Ovary (tissue), 9 donors: Measurements from ENCODE around the gene MSH3. TPM values are rescaled to one million over a fixed set of nuclear protein-coding genes. Genes with fewer than 3 reads are reported as not detected.
"Not testable (repeated sequence)": the region's sequence is repeated elsewhere in the genome, so short reads cannot be mapped to it uniquely, and the experiment has no call there.

Experiments
- DNase-seq, 5 donors: peaks; one replicate each; pipeline ENCODE4 v3.0.0-alpha.2; 2019 to 2020
- H3K27ac ChIP-seq, 2 donors: fragments of 200-600 bp; one replicate each; pipeline versions ENCODE4 v1.5.1 to v1.8.0; 2019 to 2022
- H3K27me3 ChIP-seq: fragments of 200-600 bp; one replicate; pipeline ENCODE4 v1.8.0; 2022
- H3K36me3 ChIP-seq: fragments of 200-600 bp; sonication (generic); one replicate; pipeline ENCODE4 v1.5.1; 2019
- H3K4me1 ChIP-seq: one replicate; pipeline ENCODE4 v1.8.1; 2013; ENCODE audit warnings: mild to moderate bottlenecking, moderate library complexity; ENCODE audit not compliant: insufficient read depth
- H3K4me3 ChIP-seq: fragments of 200-600 bp; sonication (generic); one replicate; pipeline ENCODE4 v1.5.1; 2017
- H3K9me3 ChIP-seq, 2 donors: fragments of 200-600 bp in 1 of 2; sonication (generic) in 1 of 2; one replicate each; pipeline versions ENCODE4 v1.5.1 to v1.8.1; 2013 to 2019; ENCODE audit warnings: mild to moderate bottlenecking in 1 of 2, moderate library complexity in 1 of 2
- EP300 ChIP-seq: sonication (generic); formaldehyde crosslinking; IDR thresholded peaks from one replicate; pipeline ENCODE4 v1.6.1; 2017; ENCODE audit warnings: antibody characterized with exemption
- POLR2A ChIP-seq: fragments of 450-650 bp; IDR thresholded peaks from one replicate; pipeline ENCODE4 v1.6.1; 2017; ENCODE audit warnings: antibody characterized with exemption, mild to moderate bottlenecking, moderate library complexity
- WGBS, 3 donors: extraction: QIAGEN DNeasy Blood & Tissue Kit in 1 of 3; methylation state at CpG; one replicate each; pipeline versions ENCODE4 v1.1.5 to v1.1.7; 2013 to 2017; 5-methylcytosine and 5-hydroxymethylcytosine counted together
- intact Hi-C, 4 donors: fragments of 100-400 bp; cut with DNase I; formaldehyde crosslinking; loops; one replicate each; pipeline versions ENCODE4 v1.11.0 to v1.15.1; 2022 to 2023
- polyA plus RNA-seq, 2 donors: library from polyadenylated mRNA; stranded (reverse); fragments of 200-250 nt in 1 of 2; fragments of 350-450 nt in 1 of 2; fragmentation: Illumina TruSeq in 1 of 2; extraction: RNeasy Lipid Tissue Mini Kit (QIAGEN cat#74804) in 1 of 2; gene quantifications; one replicate each; pipeline ENCODE4 v1.2.3, GENCODE V29; 2013 to 2014
- total RNA-seq, 7 donors: library from RNA; depleted of rRNA in 2 of 7; stranded (reverse); fragments of >200 nt in 2 of 7; fragmentation: NEBNext Ultra II Directional in 3 of 7; extraction: Animal tissue kit (Norgen Biotek cat#: 25700) in 3 of 7; gene quantifications; one replicate each; pipeline versions ENCODE4 v1.1.0 to v1.2.4, GENCODE V29; 2016 to 2023
- TF ChIP-seq, protein P1 (sequence below), 3 donors: fragments of 450-650 bp in 2 of 3; fragments of 200-600 bp in 1 of 3; IDR thresholded peaks; one replicate each; pipeline versions ENCODE4 v1.5.1 to v1.8.0; 2016 to 2022; ENCODE audit warnings: antibody characterized with exemption in 3 of 3, mild to moderate bottlenecking in 1 of 3
- donor health status: DM: no; HTN: no; CAD: no; lungs with moderate emphysema.
- donor health status: DM: no; HTN: no; CAD: no.
- donor health status: Bipolar disorder and iron deficiency.
- donor health status: DM: yes; HTN: yes; CAD: no.
- donor health status: DM: no; HTN: no; CAD: no.
- donor health status: DM: yes; HTN: yes; CAD: no.

Gene MSH3
- total and polyA plus RNA-seq, 9 donors = 5.1 to 17.0 (median 13.1) TPM

GRCh38 chr5:80816590-80816989, 162.1 kb downstream of the MSH3 start:
- Histone ChIP-seq H3K4me1 (no peaks in the 10 kb centered on the region), H3K9me3 (no peaks in the 10 kb centered on the region), H3K4me3 (no peak overlapping the region), H3K27ac (no peak overlapping the region), H3K27me3 (no peaks in the 10 kb centered on the region), H3K36me3 (no peaks in the 10 kb centered on the region)
- intact Hi-C loops = no loop called here
- 92 to 94% (median 94%) methylated on average over 3 of the region's 3 CpGs for WGBS, 3 donors
- TF ChIP-seq EP300 = no peak
- no peak for TF ChIP-seq POLR2A
- TF ChIP-seq, protein P1, sequence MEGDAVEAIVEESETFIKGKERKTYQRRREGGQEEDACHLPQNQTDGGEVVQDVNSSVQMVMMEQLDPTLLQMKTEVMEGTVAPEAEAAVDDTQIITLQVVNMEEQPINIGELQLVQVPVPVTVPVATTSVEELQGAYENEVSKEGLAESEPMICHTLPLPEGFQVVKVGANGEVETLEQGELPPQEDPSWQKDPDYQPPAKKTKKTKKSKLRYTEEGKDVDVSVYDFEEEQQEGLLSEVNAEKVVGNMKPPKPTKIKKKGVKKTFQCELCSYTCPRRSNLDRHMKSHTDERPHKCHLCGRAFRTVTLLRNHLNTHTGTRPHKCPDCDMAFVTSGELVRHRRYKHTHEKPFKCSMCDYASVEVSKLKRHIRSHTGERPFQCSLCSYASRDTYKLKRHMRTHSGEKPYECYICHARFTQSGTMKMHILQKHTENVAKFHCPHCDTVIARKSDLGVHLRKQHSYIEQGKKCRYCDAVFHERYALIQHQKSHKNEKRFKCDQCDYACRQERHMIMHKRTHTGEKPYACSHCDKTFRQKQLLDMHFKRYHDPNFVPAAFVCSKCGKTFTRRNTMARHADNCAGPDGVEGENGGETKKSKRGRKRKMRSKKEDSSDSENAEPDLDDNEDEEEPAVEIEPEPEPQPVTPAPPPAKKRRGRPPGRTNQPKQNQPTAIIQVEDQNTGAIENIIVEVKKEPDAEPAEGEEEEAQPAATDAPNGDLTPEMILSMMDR (IDR thresholded peaks at IDR 0.05) = no peak
- DNase-seq = no peak

DNA sequence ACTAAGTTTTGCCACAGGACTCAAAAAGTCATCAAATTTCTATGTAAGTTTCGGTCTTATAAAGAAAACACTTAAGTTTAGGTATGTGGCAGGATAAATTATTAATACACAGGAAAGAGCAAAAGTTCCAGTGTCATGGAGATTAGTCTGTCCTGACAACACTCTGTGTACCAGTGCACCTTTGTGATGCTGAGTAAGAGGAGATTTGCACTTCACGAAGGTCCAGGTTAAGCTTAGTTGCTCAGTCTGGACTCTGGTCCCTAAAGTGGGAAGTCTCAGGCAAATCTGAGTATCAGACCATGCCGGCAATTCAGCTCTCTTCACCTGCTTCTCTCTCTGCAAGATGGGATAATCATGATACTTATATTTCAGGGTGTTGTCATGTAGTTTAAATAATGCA, 166.2 kb downstream of the MSH3 start:
- TF ChIP-seq, protein P1 (IDR thresholded peaks at IDR 0.05) = no peak
- TF ChIP-seq EP300 = no peak
- TF ChIP-seq POLR2A = no peak
- no peak overlapping the region for H3K4me3 ChIP-seq
- whole genome bisulfite sequencing, 3 donors = 95 to 97% (median 96%) methylated on average over 3 of the region's 3 CpGs
- intact Hi-C loops = no loop called here
- no peaks in the 10 kb centered on the region for H3K27me3 ChIP-seq
- H3K4me1 ChIP-seq = no peaks in the 10 kb centered on the region
- no peaks in the 10 kb centered on the region for H3K36me3 ChIP-seq
- H3K9me3 ChIP-seq = no peaks in the 10 kb centered on the region
- no peak overlapping the region for H3K27ac ChIP-seq
- DNase-seq = no peak

DNA sequence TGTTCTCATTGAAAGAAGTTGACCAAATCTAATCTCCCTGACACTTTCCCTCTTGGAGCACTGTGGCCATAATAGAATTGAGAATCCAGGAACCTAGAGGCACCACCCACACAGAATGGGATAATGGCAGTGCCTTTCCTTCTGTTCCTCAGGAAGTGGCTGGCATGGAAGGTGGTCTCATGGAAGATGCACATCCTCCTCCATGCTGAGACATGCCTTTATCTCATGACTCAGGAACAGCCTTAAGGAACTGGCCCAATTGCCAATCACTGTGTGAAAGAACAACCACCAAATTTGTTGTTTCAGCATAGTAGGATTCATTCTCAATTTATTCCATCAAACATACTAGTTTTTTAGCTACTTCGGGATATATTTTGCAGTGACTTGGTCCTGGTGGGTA, 168.2 kb downstream of the MSH3 start:
- WGBS, 3 donors = 96 to 98% (median 97%) methylated on average over 1 of the region's 1 CpG
- H3K4me3 ChIP-seq = no peak overlapping the region
- no peaks in the 10 kb centered on the region for H3K36me3 ChIP-seq
- intact Hi-C loops = no loop called here
- H3K27ac ChIP-seq = no peak overlapping the region
- H3K4me1 ChIP-seq = peaks cover 3% of the 10 kb centered on the region
- no peaks in the 10 kb centered on the region for H3K27me3 ChIP-seq
- no peaks in the 10 kb centered on the region for H3K9me3 ChIP-seq
- TF ChIP-seq POLR2A (no peak), EP300 (no peak)
- TF ChIP-seq, protein P1 (IDR thresholded peaks at IDR 0.05) = no peak
- no peak for DNase-seq

- intact Hi-C loops, H3K36me3 ChIP-seq, H3K27ac ChIP-seq, H3K9me3 ChIP-seq, DNase-seq, H3K27me3 ChIP-seq, H3K4me3 ChIP-seq, H3K4me1 ChIP-seq: not testable (repeated sequence)
- WGBS, 3 donors = 97 to 99% (median 97%) methylated on average over 11 to 20 of the region's 22 CpGs
Observed at GRCh38 chr5:80824159-80824558, 169.7 kb downstream of the MSH3 start.

- Histone ChIP-seq H3K36me3 (no peaks in the 10 kb centered on the region), H3K4me1 (peaks cover 3% of the 10 kb centered on the region), H3K27ac (no peak overlapping the region), H3K4me3 (no peak overlapping the region), H3K27me3 (no peaks in the 10 kb centered on the region), H3K9me3 (peaks cover 0 to 10% of the 10 kb centered on the region in 2 donors)
- TF ChIP-seq POLR2A = no peak
- TF ChIP-seq, protein P1 (IDR thresholded peaks at IDR 0.05) = no peak
- 18 to 27% (median 19%) methylated on average over 2 of the region's 2 CpGs for WGBS, 3 donors
- DNase-seq = no peak
- intact Hi-C loops = no loop called here
Observed at GRCh38 chr5:80825786-80826460, 171.5 kb downstream of the MSH3 start.
